ENCODE results near the gene DDA1. TPM values are rescaled to one million over a fixed set of nuclear protein-coding genes. Genes with fewer than 3 reads are reported as not detected.

DDA1 gene
- total and polyA plus RNA-seq, 9 of the 15 experiments (the other 6 are each of a cell fraction or from before 2014, with no cell fraction given), result 1.4 to 83.8 (median 33.8) TPM

DNA sequence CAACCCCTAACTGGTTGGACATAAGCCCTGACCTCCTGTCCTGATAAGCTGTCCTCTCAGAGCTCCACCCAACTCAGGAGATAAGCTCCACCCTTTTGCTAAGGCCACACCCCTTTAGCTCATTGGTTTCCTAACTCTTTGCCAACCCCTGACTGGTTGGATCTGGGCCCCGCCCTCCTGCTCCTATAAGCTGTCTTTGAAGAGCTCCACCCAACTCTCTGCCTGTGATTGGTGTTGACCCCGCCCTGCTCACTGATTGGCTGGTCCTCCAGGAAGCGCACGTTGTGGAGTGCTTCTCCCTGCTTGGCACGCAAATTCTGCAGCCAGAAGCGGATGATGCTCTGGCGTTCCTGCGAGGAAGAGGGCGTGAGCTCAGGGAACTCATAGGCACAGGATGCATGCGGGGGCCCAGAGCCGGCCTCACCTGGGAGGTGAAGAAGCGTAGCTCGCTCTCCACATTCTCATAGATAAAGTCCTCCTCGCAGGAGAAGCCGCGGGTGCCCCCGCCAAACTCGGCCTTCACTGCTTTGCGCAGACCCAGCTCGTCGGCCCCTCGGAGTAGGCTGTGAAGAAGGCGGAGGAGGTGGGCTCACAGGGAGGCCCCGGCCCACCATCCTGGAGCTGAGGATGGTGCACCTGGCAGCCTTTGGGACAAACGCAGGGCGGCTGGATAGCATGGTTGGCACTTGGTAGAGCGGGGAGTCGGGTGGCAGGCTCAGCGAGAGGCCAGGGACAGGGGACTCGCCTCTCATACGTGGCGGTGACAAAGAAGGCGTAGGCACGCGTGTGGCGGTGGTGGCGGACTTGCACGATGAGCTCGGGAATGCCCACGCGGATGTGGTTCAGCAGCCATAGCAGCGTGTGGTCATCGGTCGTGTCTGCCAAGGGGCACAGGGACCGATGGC, 23.6 kb downstream of the DDA1 start (continued):
- TF ChIP-seq LEF1 (IDR thresholded peaks at IDR 0.05) (no peak), HDAC3 (IDR thresholded peaks at IDR 0.05; ENCODE audit: borderline replicate concordance, partially characterized antibody) (no peak), CREB1 (IDR thresholded peaks at IDR 0.05) (no peak), CREB1 (CRISPR knock-in tag; IDR thresholded peaks at IDR 0.05) (no peak), ZNF766 (CRISPR knock-in tag; conservative IDR thresholded peaks at IDR 0.05) (no peak), TAF7 (tag; IDR thresholded peaks at IDR 0.05) (no peak), COPS2 (conservative IDR thresholded peaks at IDR 0.05) (no peak), BDP1 (IDR thresholded peaks at IDR 0.05; ENCODE audit: insufficient read depth, insufficient read length) (no peak), NCOR1 (IDR thresholded peaks at IDR 0.05) (no peak), RBM39 (optimal IDR thresholded peaks at IDR 0.05; ENCODE audit: low read depth, low read length) (no peak), ZNF780A (CRISPR knock-in tag; IDR thresholded peaks at IDR 0.05) (no peak), NCOA2 (IDR thresholded peaks at IDR 0.05; ENCODE audit: partially characterized antibody in 2 of 2) (no peak), MED1 (CRISPR knock-in tag; IDR thresholded peaks at IDR 0.05; ENCODE audit: borderline replicate concordance) (no peak), ZNF77 (CRISPR knock-in tag; IDR thresholded peaks at IDR 0.05) (no peak)
- TF ChIP-seq, protein P1, sequence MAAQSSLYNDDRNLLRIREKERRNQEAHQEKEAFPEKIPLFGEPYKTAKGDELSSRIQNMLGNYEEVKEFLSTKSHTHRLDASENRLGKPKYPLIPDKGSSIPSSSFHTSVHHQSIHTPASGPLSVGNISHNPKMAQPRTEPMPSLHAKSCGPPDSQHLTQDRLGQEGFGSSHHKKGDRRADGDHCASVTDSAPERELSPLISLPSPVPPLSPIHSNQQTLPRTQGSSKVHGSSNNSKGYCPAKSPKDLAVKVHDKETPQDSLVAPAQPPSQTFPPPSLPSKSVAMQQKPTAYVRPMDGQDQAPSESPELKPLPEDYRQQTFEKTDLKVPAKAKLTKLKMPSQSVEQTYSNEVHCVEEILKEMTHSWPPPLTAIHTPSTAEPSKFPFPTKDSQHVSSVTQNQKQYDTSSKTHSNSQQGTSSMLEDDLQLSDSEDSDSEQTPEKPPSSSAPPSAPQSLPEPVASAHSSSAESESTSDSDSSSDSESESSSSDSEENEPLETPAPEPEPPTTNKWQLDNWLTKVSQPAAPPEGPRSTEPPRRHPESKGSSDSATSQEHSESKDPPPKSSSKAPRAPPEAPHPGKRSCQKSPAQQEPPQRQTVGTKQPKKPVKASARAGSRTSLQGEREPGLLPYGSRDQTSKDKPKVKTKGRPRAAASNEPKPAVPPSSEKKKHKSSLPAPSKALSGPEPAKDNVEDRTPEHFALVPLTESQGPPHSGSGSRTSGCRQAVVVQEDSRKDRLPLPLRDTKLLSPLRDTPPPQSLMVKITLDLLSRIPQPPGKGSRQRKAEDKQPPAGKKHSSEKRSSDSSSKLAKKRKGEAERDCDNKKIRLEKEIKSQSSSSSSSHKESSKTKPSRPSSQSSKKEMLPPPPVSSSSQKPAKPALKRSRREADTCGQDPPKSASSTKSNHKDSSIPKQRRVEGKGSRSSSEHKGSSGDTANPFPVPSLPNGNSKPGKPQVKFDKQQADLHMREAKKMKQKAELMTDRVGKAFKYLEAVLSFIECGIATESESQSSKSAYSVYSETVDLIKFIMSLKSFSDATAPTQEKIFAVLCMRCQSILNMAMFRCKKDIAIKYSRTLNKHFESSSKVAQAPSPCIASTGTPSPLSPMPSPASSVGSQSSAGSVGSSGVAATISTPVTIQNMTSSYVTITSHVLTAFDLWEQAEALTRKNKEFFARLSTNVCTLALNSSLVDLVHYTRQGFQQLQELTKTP (IDR thresholded peaks at IDR 0.05; ENCODE audit: low read depth in 1 of 2, partially characterized antibody in 2 of 2), result no peak
- TF ChIP-seq, protein P2, sequence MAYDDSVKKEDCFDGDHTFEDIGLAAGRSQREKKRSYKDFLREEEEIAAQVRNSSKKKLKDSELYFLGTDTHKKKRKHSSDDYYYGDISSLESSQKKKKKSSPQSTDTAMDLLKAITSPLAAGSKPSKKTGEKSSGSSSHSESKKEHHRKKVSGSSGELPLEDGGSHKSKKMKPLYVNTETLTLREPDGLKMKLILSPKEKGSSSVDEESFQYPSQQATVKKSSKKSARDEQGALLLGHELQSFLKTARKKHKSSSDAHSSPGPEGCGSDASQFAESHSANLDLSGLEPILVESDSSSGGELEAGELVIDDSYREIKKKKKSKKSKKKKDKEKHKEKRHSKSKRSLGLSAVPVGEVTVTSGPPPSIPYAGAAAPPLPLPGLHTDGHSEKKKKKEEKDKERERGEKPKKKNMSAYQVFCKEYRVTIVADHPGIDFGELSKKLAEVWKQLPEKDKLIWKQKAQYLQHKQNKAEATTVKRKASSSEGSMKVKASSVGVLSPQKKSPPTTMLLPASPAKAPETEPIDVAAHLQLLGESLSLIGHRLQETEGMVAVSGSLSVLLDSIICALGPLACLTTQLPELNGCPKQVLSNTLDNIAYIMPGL (CRISPR knock-in tag; IDR thresholded peaks at IDR 0.05), result no peak; the same call in 1 of the 2 replicates
- TF ChIP-seq, protein P3, sequence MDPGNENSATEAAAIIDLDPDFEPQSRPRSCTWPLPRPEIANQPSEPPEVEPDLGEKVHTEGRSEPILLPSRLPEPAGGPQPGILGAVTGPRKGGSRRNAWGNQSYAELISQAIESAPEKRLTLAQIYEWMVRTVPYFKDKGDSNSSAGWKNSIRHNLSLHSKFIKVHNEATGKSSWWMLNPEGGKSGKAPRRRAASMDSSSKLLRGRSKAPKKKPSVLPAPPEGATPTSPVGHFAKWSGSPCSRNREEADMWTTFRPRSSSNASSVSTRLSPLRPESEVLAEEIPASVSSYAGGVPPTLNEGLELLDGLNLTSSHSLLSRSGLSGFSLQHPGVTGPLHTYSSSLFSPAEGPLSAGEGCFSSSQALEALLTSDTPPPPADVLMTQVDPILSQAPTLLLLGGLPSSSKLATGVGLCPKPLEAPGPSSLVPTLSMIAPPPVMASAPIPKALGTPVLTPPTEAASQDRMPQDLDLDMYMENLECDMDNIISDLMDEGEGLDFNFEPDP (CRISPR knock-in tag; IDR thresholded peaks at IDR 0.05), result no peak
- TF ChIP-seq, protein P4, sequence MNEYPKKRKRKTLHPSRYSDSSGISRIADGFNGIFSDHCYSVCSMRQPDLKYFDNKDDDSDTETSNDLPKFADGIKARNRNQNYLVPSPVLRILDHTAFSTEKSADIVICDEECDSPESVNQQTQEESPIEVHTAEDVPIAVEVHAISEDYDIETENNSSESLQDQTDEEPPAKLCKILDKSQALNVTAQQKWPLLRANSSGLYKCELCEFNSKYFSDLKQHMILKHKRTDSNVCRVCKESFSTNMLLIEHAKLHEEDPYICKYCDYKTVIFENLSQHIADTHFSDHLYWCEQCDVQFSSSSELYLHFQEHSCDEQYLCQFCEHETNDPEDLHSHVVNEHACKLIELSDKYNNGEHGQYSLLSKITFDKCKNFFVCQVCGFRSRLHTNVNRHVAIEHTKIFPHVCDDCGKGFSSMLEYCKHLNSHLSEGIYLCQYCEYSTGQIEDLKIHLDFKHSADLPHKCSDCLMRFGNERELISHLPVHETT (CRISPR knock-in tag; conservative IDR thresholded peaks at IDR 0.05 in 1 of 2, IDR thresholded peaks at IDR 0.05 in 1 of 2), result no peak

Data from K562 (cell line).